Neuron (in vitro differentiated cells): ENCODE data around the gene SNX30.
A peak's percentile ranks its signal among the peaks of the same experiment; 100 is the strongest.

ENCODE experiments used
- H2AFZ ChIP-seq: one replicate; pipeline ENCODE4 v1.6.1; 2013; ENCODE audit warnings: low read depth, mild to moderate bottlenecking, inconsistent platforms, low read length, moderate library complexity
- H3K27me3 ChIP-seq: one replicate; pipeline ENCODE4 v1.6.1; 2013; ENCODE audit warnings: low read length; ENCODE audit not compliant: insufficient read depth
- H3K36me3 ChIP-seq: one replicate; pipeline ENCODE4 v1.6.1; 2013; ENCODE audit warnings: low read length; ENCODE audit not compliant: insufficient read depth
- H3K4me1 ChIP-seq: one replicate; pipeline ENCODE4 v1.6.1; 2013; ENCODE audit warnings: low read length; ENCODE audit not compliant: insufficient read depth
- H3K4me3 ChIP-seq: 2 replicates; pipeline ENCODE4 v1.5.1; 2013; ENCODE audit warnings: mild to moderate bottlenecking, low read length, moderate library complexity
- H3K9me3 ChIP-seq: one replicate; pipeline ENCODE4 v1.6.1; 2013; ENCODE audit warnings: low read length

SNX30 gene

DNA sequence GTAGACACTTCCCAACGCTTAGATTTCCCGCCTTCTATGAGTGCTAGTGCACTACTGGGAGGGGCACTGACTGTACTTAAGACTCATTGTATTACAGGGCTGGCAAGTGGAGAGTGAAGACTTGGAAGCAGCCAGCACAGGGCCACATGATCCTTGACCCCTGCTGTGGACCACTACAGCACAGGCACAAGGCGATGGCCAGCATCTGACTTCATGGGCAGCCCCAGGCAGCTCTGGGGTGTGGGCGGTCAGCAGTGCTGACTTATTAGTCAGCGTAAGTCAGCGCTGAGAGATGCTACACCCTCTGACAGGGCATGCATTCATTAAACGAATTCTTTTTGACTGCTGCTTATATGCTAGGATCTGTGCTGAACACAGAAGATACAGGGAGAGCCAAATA, 130.8 kb downstream of the SNX30 start:
- H3K9me3 ChIP-seq: no peaks in the 10 kb centered on the region
- H3K4me1 ChIP-seq: no peaks in the 10 kb centered on the region
- no peaks in the 10 kb centered on the region for H3K27me3 ChIP-seq
- no peak overlapping the region for H2AFZ ChIP-seq
- H3K36me3 ChIP-seq: peaks cover 4% of the 10 kb centered on the region
- H3K4me3 ChIP-seq: no peak overlapping the region

DNA sequence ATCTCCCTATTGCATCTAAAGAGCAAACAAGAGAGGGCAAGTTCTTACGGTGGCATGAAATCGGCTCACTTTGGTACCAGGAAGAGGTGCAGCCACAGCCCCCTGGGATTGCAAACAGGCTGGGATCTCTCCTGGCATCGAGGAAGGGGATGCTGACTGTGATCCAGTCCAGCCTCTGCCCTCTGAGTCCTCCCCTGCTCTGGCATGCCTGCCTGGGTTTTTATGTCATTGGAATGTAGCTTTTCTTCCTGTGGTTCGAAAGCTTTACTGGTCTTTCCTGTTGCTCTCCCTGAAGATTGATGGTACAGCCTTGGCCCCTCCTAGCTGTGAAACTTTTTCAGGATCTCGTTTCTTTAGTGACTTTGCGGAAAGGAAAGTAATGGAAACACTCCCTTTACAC, 133.5 kb downstream of the SNX30 start:
- no peaks in the 10 kb centered on the region for H3K4me1 ChIP-seq
- H3K27me3 ChIP-seq: no peaks in the 10 kb centered on the region
- H3K4me3 ChIP-seq: no peak overlapping the region
- H3K36me3 ChIP-seq: peaks cover 4% of the 10 kb centered on the region
- no peak overlapping the region for H2AFZ ChIP-seq
- H3K9me3 ChIP-seq: no peaks in the 10 kb centered on the region

DNA sequence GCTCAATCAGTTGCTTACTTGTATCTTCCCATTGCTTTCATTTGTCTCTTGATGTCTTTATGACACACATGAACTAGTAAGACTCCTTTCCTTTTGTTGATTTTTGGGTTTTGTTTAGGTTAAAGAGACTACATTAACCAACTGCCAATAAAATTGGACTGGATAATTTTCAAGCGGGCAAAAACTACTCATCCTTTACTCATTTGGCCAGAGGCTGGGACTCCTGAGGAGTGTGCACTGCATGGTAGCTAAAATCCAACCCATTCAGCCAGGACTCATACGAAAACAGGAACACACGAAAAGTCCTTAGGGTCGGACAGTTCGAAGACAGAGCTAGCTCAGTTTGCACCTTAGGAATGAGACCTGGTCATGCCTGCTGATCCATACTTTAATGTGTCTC, 134.2 kb downstream of the SNX30 start:
- peaks cover 4% of the 10 kb centered on the region for H3K36me3 ChIP-seq
- H3K4me1 ChIP-seq: no peaks in the 10 kb centered on the region
- H3K9me3 ChIP-seq: peaks cover under 1% of the 10 kb centered on the region
- H2AFZ ChIP-seq: no peak overlapping the region
- no peaks in the 10 kb centered on the region for H3K27me3 ChIP-seq
- H3K4me3 ChIP-seq: no peak overlapping the region

DNA sequence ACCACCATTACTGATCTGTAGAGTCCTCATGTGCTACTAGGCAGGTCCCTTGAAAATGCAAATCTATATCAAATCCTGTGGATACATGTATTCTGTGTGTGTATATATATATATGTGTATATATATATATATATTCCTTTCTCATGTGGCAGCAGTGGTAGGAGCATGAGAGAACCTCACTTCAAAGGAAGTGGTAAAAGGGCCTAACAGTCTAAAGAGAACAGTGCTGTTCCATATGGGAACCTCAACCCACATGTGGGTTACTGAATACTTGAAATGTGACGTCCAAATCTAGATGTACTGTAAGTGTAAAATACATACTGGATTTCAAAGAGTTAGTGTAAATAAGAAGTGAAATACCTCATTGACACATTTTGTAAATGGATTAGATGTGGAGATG, 134.8 kb downstream of the SNX30 start:
- H3K4me1 ChIP-seq: no peaks in the 10 kb centered on the region
- no peaks in the 10 kb centered on the region for H3K27me3 ChIP-seq
- no peak overlapping the region for H2AFZ ChIP-seq
- H3K36me3 ChIP-seq: peaks cover 4% of the 10 kb centered on the region
- H3K4me3 ChIP-seq: no peak overlapping the region
- H3K9me3 ChIP-seq: peaks cover 2% of the 10 kb centered on the region

DNA sequence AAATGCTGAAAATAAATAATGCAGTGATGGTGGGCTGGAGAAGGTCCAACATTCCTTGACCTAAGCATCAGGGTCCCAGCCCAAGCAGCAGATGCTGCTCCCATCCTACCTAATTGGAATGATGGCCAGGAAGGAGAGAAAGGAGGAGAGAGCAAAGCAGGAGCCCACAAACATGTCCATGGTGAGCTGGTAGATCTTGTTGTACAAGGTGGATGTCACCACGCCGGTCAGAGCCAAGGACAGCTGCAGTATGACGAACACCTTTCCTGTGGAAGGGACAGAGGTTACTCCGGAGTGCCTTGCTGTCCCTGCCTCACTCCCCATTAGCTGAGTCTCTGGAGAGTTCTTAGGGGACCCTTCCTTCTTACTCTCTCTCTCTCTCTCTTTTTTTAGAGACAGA, 135.8 kb downstream of the SNX30 start:
- Histone ChIP-seq H2AFZ (no peak overlapping the region), H3K4me3 (no peak overlapping the region), H3K9me3 (peaks cover 2% of the 10 kb centered on the region), H3K4me1 (no peaks in the 10 kb centered on the region), H3K27me3 (peaks cover 4% of the 10 kb centered on the region), H3K36me3 (no peaks in the 10 kb centered on the region)

DNA sequence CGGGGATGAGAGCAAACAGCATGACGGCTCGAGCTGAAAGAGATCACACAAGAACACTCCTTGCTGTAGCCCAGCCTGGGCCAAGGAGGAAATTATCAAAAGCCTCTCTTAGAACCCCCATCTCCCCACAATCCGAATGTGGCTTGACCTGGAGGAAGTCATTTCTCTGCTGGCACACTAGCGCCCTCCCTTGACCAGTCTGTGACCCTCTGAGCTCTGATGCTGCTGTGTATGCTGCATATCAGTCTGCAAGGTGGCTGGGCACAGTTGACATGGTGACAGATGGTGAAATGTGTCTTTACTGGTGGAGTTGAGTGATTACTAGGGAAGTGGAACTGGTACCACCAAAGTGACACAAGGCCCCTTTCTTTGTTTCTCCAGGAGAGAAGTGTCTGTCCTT, 136.8 kb downstream of the SNX30 start:
- Histone ChIP-seq H3K4me1 (no peaks in the 10 kb centered on the region), H3K4me3 (no peak overlapping the region), H3K36me3 (no peaks in the 10 kb centered on the region), H3K9me3 (peaks cover 2% of the 10 kb centered on the region), H3K27me3 (peaks cover 8% of the 10 kb centered on the region), H2AFZ (no peak overlapping the region)

DNA sequence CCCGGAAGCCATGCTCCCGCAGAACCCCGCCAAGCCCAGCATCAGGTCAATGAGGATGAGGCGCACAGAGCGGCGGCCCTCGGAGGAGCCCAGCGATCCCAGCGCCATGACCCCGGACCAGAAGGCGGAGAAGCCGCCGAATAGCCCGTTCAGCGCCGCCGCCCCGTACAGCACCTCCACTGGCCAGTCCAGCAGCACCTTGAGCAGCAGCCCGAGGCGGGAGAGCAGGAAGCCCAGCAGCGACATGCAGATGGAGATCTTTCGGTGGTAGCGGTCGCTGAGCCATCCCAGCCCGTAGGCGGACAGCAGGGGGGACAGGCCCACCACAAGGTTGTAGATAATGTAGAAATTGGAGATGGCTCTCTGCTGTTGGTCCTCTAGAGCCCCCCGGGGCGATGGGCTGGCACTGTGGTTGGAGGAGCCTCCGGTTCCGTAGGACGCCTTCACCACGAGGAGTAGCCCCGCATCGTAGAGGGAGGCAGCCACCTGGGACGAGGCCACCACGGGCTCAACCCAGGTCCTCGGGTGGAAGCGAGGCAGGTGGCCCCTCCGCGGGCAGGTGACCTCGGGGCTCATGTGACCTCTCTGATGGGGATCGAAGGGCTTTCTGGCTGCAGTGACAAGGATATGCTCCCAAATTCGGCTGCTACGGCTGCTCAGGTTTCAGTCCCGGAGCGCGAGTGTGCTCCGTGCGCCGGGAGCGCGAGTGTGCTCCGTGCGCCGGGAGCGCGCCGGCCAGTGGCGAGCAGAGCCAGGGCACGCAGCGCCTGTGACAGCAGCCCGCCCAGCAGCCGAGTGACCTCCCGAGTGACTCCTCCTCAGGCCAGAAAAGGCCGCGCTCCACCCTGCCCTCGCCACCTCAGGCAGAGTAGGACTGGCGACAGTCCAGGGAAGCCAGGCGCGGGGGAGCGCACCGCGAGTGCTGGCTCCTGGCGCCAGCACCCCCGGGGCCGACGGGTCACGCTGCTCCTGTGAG, 139.8 kb downstream of the SNX30 start, which contains the start of gene SLC46A2:
SLC46A2 (minus strand) TSS at position 771 of the 976 bp plus-strand sequence; CDS start at position 576, 195 bp downstream.
- Histone ChIP-seq H3K4me3 (peak within 1 kb of the TSS; percentile 38), H3K4me1 (no peaks in the 10 kb centered on the region), H3K36me3 (no peaks in the 10 kb centered on the region), H3K27me3 (peaks cover 8% of the 10 kb centered on the region), H3K9me3 (peaks cover 2% of the 10 kb centered on the region), H2AFZ (no peak within 1 kb of the TSS)

DNA sequence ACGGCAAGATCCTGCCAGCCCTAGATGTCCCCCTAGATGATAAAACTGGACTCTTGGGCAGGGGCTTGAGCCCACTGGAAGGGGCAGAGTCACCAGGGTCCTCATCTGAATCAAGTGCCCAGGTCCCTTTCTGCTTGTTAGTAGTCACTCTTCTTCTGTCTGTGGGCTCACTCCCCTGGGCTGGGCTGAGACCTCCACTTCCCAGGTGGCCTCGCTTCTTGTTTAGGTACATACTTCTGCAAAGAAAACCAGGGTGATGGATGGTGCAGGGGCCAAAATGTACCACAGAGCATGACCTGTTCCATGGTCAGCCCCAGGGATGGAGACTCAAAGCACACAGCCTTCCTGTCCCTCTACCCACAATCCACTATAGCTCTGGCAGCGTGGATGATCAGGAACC, 141.0 kb downstream of the SNX30 start:
- Histone ChIP-seq H2AFZ (no peak overlapping the region), H3K36me3 (no peaks in the 10 kb centered on the region), H3K4me3 (no peak overlapping the region), H3K4me1 (no peaks in the 10 kb centered on the region), H3K27me3 (peaks cover 8% of the 10 kb centered on the region), H3K9me3 (peaks cover 2% of the 10 kb centered on the region)

DNA sequence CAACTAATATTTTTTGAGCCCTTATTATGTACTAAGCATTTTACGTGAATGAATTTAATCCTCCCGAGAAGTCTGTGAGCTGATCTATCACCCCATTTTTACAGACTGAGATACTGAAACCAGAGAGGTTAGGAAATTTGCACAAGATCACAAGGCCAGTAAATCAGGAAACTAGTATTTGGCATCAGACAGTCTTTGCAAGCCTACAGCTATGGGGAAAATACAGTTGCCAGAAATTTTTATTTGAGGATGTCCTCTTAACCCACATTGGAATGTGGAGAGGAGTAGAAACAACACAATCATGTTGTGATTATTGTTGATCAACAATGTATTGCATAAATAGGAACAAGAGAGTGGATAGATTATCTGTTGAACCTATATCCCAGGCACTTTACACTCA, 142.4 kb downstream of the SNX30 start:
- peaks cover 8% of the 10 kb centered on the region for H3K27me3 ChIP-seq
- no peak overlapping the region for H2AFZ ChIP-seq
- H3K4me3 ChIP-seq: no peak overlapping the region
- no peaks in the 10 kb centered on the region for H3K4me1 ChIP-seq
- H3K9me3 ChIP-seq: peaks cover 2% of the 10 kb centered on the region
- no peaks in the 10 kb centered on the region for H3K36me3 ChIP-seq

DNA sequence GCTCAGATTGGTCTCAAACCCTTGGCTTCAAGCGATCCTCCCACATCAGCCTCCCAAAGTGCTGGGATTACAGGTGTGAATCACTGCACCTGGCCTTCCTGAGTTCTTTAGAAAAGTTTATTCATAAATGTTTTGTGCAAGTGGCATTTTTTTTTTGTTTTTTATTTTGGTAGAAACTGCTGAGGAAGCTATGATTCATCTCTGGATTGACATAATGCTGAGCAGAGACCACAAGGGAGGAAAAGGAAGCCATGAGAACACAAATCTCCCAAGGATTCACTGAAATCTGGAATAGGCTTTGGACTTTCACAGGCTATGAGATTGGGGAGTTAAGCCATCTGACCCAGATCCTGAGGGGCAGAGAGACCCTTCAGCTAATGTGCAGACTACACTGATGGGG, 143.5 kb downstream of the SNX30 start:
- Histone ChIP-seq H3K4me3 (no peak overlapping the region), H2AFZ (no peak overlapping the region), H3K4me1 (no peaks in the 10 kb centered on the region), H3K36me3 (no peaks in the 10 kb centered on the region), H3K27me3 (peaks cover 8% of the 10 kb centered on the region), H3K9me3 (peaks cover 2% of the 10 kb centered on the region)

DNA sequence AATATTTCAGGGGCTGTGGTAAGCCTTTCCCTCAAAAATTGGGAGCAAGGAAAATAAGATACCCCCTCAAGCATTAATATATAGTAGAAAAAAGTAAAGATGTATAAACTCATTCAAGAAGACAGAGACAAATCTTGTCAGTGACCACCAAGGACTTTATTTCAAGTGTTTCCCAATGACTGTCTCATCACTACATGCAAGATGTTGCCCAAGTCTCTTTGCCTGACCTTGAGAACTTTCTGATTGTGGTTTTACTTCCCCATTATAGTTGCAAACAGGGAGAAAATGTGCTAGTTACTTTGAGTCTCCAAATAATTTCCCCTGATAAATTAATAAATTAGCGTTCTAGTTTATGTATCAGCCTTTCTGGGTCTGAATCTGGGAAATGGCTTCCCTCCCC, 144.1 kb downstream of the SNX30 start:
- Histone ChIP-seq H3K9me3 (peaks cover 2% of the 10 kb centered on the region), H3K36me3 (no peaks in the 10 kb centered on the region), H3K4me1 (no peaks in the 10 kb centered on the region), H2AFZ (no peak overlapping the region), H3K27me3 (peaks cover 8% of the 10 kb centered on the region), H3K4me3 (no peak overlapping the region)

DNA sequence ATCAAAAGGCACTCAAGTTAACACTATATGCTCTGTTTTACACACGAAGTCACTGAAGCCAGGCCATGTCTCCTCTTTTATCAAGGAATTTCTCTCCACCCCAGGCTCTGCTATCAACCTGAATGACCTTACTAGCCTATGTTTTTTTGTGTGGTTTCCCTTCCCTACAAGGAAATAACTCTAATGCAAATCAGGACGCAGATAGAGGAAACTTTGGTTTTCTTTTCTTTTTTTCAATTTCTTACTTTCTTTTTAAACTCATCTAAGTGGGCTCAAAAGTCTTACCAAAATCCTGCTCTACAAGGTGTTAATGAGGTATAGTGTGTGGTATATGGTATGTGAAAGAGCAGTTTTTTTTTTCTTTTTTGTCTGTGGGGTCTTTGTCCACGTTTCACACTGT, 145.6 kb downstream of the SNX30 start:
- Histone ChIP-seq H3K36me3 (no peaks in the 10 kb centered on the region), H3K4me3 (no peak overlapping the region), H3K27me3 (peaks cover 6% of the 10 kb centered on the region), H3K9me3 (no peaks in the 10 kb centered on the region), H2AFZ (no peak overlapping the region), H3K4me1 (no peaks in the 10 kb centered on the region)

DNA sequence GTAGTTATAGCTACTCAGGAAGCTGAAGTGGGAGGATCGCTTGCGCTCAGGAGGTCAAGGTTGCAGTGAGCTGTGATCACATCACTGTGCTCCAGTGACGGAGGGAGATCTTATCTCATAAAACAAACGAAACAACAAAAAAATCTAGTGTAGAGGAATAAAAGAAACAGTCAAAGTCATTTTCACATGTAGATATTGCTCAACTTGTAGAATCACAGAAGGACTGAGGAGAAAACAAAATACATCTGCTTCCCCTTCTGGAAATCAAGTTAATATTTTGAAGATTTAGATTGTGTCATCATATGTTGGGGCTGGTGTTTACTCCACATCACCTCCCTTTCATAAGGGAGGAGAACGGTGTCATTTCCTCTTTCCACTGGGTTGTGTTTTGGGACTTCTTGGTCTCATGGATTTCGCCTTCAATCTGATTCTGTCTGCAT, 148.3 kb downstream of the SNX30 start:
- Histone ChIP-seq H3K9me3 (no peaks in the 10 kb centered on the region), H3K36me3 (no peaks in the 10 kb centered on the region), H3K4me1 (no peaks in the 10 kb centered on the region), H3K27me3 (no peaks in the 10 kb centered on the region), H2AFZ (no peak overlapping the region), H3K4me3 (no peak overlapping the region)
